SK-N-SH treated with all-trans-retinoic acid at 6 μM for 48 hours (cell line): ENCODE measurements around the gene COL4A2.

Experiments
- ATAC-seq: fragments of 200-7000 bp; cut with Tn5 transposase; 3 replicates; pipeline ENCODE4 v1.9.1; 2020; ENCODE audit warnings: mild to moderate bottlenecking, moderate library complexity
- BACH2 ChIP-seq: fragments of 250-450 bp; sonication (Bioruptor Pico); IDR thresholded peaks from 2 replicates; pipeline ENCODE4 v1.9.0; 2021; ENCODE audit warnings: mild to moderate bottlenecking, borderline replicate concordance
- CSDC2 ChIP-seq: fragments of 250-450 bp; sonication (Bioruptor Pico); IDR thresholded peaks from 2 replicates; pipeline ENCODE4 v1.5.0; 2020; ENCODE audit warnings: mild to moderate bottlenecking, moderate library complexity
- CSRNP3 ChIP-seq: fragments of 250-450 bp; sonication (Bioruptor Pico); IDR thresholded peaks from 2 replicates; pipeline ENCODE4 v1.5.1; 2021; ENCODE audit warnings: mild to moderate bottlenecking, moderate library complexity
- ESRRG ChIP-seq: fragments of 250-450 bp; sonication (Bioruptor Pico); IDR thresholded peaks from 2 replicates; pipeline ENCODE4 v1.6.1; 2021; ENCODE audit warnings: mild to moderate bottlenecking
- GLIS3 ChIP-seq: fragments of 250-450 bp; sonication (Bioruptor Pico); IDR thresholded peaks from 2 replicates; pipeline ENCODE4 v1.5.0; 2020; ENCODE audit warnings: mild to moderate bottlenecking, moderate library complexity
- PATZ1 ChIP-seq: fragments of 250-450 bp; sonication (Bioruptor Pico); IDR thresholded peaks from 2 replicates; pipeline ENCODE4 v1.8.0; 2020; ENCODE audit warnings: mild to moderate bottlenecking, moderate library complexity, borderline replicate concordance
- PPARA ChIP-seq: fragments of 250-450 bp; sonication (Bioruptor Pico); IDR thresholded peaks from 2 replicates; pipeline ENCODE4 v1.5.0; 2020; ENCODE audit warnings: mild to moderate bottlenecking, borderline replicate concordance
- RARB ChIP-seq: fragments of 250-450 bp; sonication (Bioruptor Pico); IDR thresholded peaks from 2 replicates; pipeline ENCODE4 v1.8.0; 2021; ENCODE audit warnings: mild to moderate bottlenecking, moderate library complexity
- SNAI2 ChIP-seq: fragments of 250-450 bp; sonication (Bioruptor Pico); IDR thresholded peaks from 2 replicates; pipeline ENCODE4 v1.5.0; 2020; ENCODE audit warnings: mild to moderate bottlenecking, moderate library complexity
- TCF4 ChIP-seq: fragments of 250-450 bp; sonication (Bioruptor Pico); IDR thresholded peaks from 2 replicates; pipeline ENCODE4 v1.8.0; 2021; ENCODE audit warnings: mild to moderate bottlenecking, moderate library complexity, borderline replicate concordance
- TOX ChIP-seq: fragments of 250-450 bp; sonication (Bioruptor Pico); IDR thresholded peaks from 2 replicates; pipeline ENCODE4 v1.8.0; 2021; ENCODE audit warnings: mild to moderate bottlenecking, moderate library complexity, borderline replicate concordance
- ZC3H10 ChIP-seq: fragments of 250-450 bp; sonication (Bioruptor Pico); IDR thresholded peaks from 2 replicates; pipeline ENCODE4 v1.5.1; 2021; ENCODE audit warnings: mild to moderate bottlenecking, moderate library complexity
- ZFP3 ChIP-seq: fragments of 250-450 bp; sonication (Bioruptor Pico); IDR thresholded peaks from 2 replicates; pipeline ENCODE4 v1.5.0; 2020; ENCODE audit warnings: mild to moderate bottlenecking, moderate library complexity
- ZFP30 ChIP-seq: fragments of 450-650 bp; formaldehyde crosslinking; IDR thresholded peaks from 2 replicates; pipeline ENCODE4 v1.5.0; 2022; ENCODE audit warnings: mild to moderate bottlenecking, moderate library complexity
- ZNF70 ChIP-seq: fragments of 450-650 bp; formaldehyde crosslinking; IDR thresholded peaks from 2 replicates; pipeline ENCODE4 v1.5.0; 2020; ENCODE audit warnings: mild to moderate bottlenecking, moderate library complexity
- ZNF8 ChIP-seq: fragments of 450-650 bp; formaldehyde crosslinking; IDR thresholded peaks from 2 replicates; pipeline ENCODE4 v1.5.0; 2020; ENCODE audit warnings: mild to moderate bottlenecking, moderate library complexity
- TF ChIP-seq, protein P1 (sequence below): fragments of 250-450 bp; sonication (Bioruptor Pico); IDR thresholded peaks from 2 replicates; pipeline ENCODE4 v1.8.0; 2021; ENCODE audit warnings: low read depth, mild to moderate bottlenecking, moderate library complexity, borderline replicate concordance
- TF ChIP-seq, protein P2 (sequence below): fragments of 250-450 bp; sonication (Bioruptor Pico); IDR thresholded peaks from 2 replicates; pipeline ENCODE4 v1.5.1; 2020; ENCODE audit warnings: low read depth, mild to moderate bottlenecking, moderate library complexity

The COL4A2 gene

DNA sequence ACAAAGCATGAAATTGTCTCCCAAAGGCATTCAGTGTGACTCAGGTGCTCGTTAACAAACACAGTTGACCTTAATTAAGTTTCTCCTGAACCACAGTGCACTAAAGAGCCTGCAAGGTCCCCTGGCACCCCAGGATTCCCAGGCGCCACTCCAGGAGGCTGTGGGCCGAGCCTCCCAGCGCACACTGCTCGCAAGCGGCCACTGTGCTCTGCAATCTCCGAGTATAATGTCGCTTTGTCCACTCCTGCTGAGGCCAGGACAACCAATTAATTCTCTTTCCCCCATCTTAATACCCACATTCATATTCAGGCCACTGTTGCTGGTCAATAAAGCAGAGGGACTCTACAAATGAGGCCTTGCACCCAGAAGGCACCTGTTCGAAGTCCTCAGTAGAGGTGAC is 245.7 kb downstream of the COL4A2 start:
- no peak for ATAC-seq
- no peak for TF ChIP-seq RARB (CRISPR knock-in tag)
- no peak for TF ChIP-seq ZNF70
- no peak for TF ChIP-seq ZNF8 (CRISPR knock-in tag)
- TF ChIP-seq ZC3H10, result no peak
- no peak for TF ChIP-seq PATZ1 (CRISPR knock-in tag)
- TF ChIP-seq, protein P1, sequence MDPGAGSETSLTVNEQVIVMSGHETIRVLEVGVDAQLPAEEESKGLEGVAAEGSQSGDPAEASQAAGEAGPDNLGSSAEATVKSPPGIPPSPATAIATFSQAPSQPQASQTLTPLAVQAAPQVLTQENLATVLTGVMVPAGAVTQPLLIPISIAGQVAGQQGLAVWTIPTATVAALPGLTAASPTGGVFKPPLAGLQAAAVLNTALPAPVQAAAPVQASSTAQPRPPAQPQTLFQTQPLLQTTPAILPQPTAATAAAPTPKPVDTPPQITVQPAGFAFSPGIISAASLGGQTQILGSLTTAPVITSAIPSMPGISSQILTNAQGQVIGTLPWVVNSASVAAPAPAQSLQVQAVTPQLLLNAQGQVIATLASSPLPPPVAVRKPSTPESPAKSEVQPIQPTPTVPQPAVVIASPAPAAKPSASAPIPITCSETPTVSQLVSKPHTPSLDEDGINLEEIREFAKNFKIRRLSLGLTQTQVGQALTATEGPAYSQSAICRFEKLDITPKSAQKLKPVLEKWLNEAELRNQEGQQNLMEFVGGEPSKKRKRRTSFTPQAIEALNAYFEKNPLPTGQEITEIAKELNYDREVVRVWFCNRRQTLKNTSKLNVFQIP (CRISPR knock-in tag), result no peak
- no peak for TF ChIP-seq TCF4 (CRISPR knock-in tag)
- TF ChIP-seq TOX (CRISPR knock-in tag), result no peak
- no peak for TF ChIP-seq ZFP30 (CRISPR knock-in tag)
- TF ChIP-seq ESRRG (CRISPR knock-in tag), result no peak

DNA sequence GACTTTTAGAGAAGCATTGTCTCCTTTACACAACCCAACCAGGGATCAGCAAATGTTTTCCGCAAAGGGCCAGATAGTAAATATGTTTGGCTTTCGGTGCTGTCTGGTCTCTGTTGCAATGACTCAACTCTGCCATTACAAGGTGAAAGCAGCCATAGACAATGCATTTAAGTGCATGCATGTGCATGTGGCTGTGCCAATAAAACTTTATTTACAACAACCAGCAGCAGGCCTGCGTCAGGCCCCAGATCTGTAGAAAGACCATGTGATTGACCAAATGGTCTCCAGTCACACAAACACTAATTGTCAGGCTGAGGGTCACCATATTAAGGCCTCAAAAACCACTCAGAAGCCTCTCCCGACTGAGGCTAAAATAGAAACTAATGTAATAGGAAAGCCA is 246.3 kb downstream of the COL4A2 start:
- no peak for ATAC-seq

DNA sequence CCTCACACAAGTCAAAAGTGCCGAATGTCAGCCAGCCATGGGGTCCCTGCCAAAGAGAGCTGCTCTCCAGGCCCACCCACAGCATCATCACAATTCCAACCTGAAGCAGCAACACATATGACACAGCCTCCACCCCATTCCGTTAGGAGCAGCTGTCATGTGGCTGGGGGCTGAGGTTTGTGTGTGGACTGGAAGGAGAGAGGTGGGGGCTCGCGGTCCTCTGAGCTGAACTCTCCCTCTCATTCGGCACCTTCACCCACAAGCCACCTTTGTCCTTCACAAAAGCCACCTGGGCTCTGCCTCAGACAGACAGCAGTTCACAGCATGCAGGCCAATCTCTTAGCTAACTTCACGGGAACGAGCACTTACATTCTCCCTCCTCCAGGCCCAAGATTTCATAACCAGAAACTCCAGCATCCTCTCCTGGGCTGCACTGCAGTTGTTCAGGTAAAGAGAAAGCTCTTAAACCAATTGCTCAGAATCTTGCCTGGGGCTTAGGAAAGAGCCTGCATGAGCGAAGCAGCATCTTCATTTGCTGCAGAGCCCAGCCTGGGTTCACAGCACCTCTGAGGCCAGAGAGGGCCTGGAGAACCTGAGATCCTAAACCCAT is 247.2 kb downstream of the COL4A2 start:
- no peak for ATAC-seq
- TF ChIP-seq TCF4 (CRISPR knock-in tag) (no peak), RARB (CRISPR knock-in tag) (no peak), BACH2 (CRISPR knock-in tag) (no peak), ZFP3 (CRISPR knock-in tag) (no peak), SNAI2 (CRISPR knock-in tag) (no peak), PATZ1 (CRISPR knock-in tag) (no peak), GLIS3 (CRISPR knock-in tag) (no peak)

More for the DNA sequence above, 246.3 kb downstream of the COL4A2 start:
- TF ChIP-seq GLIS3 (CRISPR knock-in tag) (no peak), CSRNP3 (CRISPR knock-in tag) (no peak), RARB (CRISPR knock-in tag) (no peak)

GRCh38 chr13:110554946-110555345 is 247.9 kb downstream of the COL4A2 start:
- no peak for ATAC-seq
- no peak for TF ChIP-seq PPARA (CRISPR knock-in tag)
- TF ChIP-seq, protein P1 (CRISPR knock-in tag), result no peak
- TF ChIP-seq CSDC2 (CRISPR knock-in tag), result no peak
- no peak for TF ChIP-seq CSRNP3 (CRISPR knock-in tag)
- TF ChIP-seq BACH2 (CRISPR knock-in tag), result no peak
- no peak for TF ChIP-seq PATZ1 (CRISPR knock-in tag)
- no peak for TF ChIP-seq GLIS3 (CRISPR knock-in tag)
- TF ChIP-seq TOX (CRISPR knock-in tag), result no peak
- TF ChIP-seq ZFP3 (CRISPR knock-in tag), result no peak
- no peak for TF ChIP-seq RARB (CRISPR knock-in tag)
- TF ChIP-seq, protein P2, sequence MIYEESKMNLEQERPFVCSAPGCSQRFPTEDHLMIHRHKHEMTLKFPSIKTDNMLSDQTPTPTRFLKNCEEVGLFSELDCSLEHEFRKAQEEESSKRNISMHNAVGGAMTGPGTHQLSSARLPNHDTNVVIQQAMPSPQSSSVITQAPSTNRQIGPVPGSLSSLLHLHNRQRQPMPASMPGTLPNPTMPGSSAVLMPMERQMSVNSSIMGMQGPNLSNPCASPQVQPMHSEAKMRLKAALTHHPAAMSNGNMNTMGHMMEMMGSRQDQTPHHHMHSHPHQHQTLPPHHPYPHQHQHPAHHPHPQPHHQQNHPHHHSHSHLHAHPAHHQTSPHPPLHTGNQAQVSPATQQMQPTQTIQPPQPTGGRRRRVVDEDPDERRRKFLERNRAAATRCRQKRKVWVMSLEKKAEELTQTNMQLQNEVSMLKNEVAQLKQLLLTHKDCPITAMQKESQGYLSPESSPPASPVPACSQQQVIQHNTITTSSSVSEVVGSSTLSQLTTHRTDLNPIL, result no peak
- no peak for TF ChIP-seq ZFP30 (CRISPR knock-in tag)
